ENCODE data around the gene FAM241A.
"Not testable (repeated sequence)": the region's sequence is repeated elsewhere in the genome, so short reads cannot be mapped to it uniquely, and the experiment has no call there.

- not testable (repeated sequence) for TF ChIP-seq EZH2 (IDR thresholded peaks at IDR 0.05; ENCODE audit: borderline replicate concordance, low read depth, low read length, severe bottlenecking); CTCF (IDR thresholded peaks at IDR 0.05; ENCODE audit: extremely low read depth in 1 of 2, insufficient read depth in 1 of 2, low read depth in 1 of 2, low read length in 2 of 2); POLR2A (IDR thresholded peaks at IDR 0.05; ENCODE audit: low read depth, low read length); POLR2AphosphoS5 (IDR thresholded peaks at IDR 0.05; ENCODE audit: insufficient read depth, low read depth, low read length)
These were observed 26.0 kb downstream of the FAM241A start for GRCh38 chr4:112171051-112171763.

Measured in endothelial cell of umbilical vein (primary cell).